Measurements from ENCODE around the gene GRIK4.

Gene GRIK4

DNA sequence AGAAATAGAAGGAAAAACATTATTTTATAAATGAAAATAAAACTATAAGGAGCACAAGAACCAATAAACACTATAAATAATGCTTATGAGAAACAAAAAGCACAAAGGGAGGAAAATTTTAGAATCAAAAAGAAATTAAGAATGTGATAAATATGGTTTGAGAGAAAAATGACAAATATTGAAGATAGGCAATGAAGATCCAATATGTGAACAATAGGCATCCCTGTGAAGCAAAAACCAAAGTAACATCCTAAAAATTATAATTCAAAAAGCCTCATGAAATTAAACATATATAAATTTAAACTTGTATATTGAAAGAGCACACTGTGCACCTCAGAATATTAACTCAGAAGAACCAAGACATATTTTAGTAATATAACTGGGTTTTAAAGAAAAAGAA, 216.2 kb downstream of the GRIK4 start:
- H3K9me3 ChIP-seq (ENCODE audit: low read length) = no peaks in the 10 kb centered on the region
- H3K9me2 ChIP-seq (ENCODE audit: low read depth, low read length) = no peaks in the 10 kb centered on the region
- H3K79me2 ChIP-seq (ENCODE audit: insufficient read depth, low read length) = no peaks in the 10 kb centered on the region
- no peak overlapping the region for H3K4me3 ChIP-seq (ENCODE audit: low read depth, low read length, poor library complexity, severe bottlenecking)
- H3K27ac ChIP-seq (ENCODE audit: low read depth, low read length, poor library complexity, severe bottlenecking) = no peak overlapping the region
- no peak overlapping the region for H2AFZ ChIP-seq (ENCODE audit: low read length)
- H4K20me1 ChIP-seq (ENCODE audit: insufficient read depth, low read length) = no peaks in the 10 kb centered on the region
- no peaks in the 10 kb centered on the region for H3K27me3 ChIP-seq (ENCODE audit: insufficient read depth, low read length)
- H3K9ac ChIP-seq (ENCODE audit: low read length) = no peak overlapping the region
- no peaks in the 10 kb centered on the region for H3F3A ChIP-seq (ENCODE audit: insufficient read depth, low read length)
- no peaks in the 10 kb centered on the region for H3K36me3 ChIP-seq (ENCODE audit: insufficient read depth, low read length)
- TF ChIP-seq EZH2 (IDR thresholded peaks at IDR 0.05; ENCODE audit: borderline replicate concordance, low read length) = no peak
- TF ChIP-seq CTCF (IDR thresholded peaks at IDR 0.05; ENCODE audit: low read length) = no peak
- H3K4me2 ChIP-seq (ENCODE audit: low read length) = no peak overlapping the region
- no peaks in the 10 kb centered on the region for H3K4me1 ChIP-seq (ENCODE audit: insufficient read depth, low read length, severe bottlenecking)

GRCh38 chr11:120735035-120735434, 223.5 kb downstream of the GRIK4 start:
- no peaks in the 10 kb centered on the region for H3K4me1 ChIP-seq (ENCODE audit: insufficient read depth, low read length, severe bottlenecking)
- no peaks in the 10 kb centered on the region for H3F3A ChIP-seq (ENCODE audit: insufficient read depth, low read length)
- no peaks in the 10 kb centered on the region for H3K9me3 ChIP-seq (ENCODE audit: low read length)
- no peak overlapping the region for H2AFZ ChIP-seq (ENCODE audit: low read length)
- H3K9me2 ChIP-seq (ENCODE audit: low read depth, low read length) = no peaks in the 10 kb centered on the region
- no peak overlapping the region for H3K9ac ChIP-seq (ENCODE audit: low read length)
- H3K36me3 ChIP-seq (ENCODE audit: insufficient read depth, low read length) = no peaks in the 10 kb centered on the region
- H3K27ac ChIP-seq (ENCODE audit: low read depth, low read length, poor library complexity, severe bottlenecking) = no peak overlapping the region
- H4K20me1 ChIP-seq (ENCODE audit: insufficient read depth, low read length) = no peaks in the 10 kb centered on the region
- no peak overlapping the region for H3K4me3 ChIP-seq (ENCODE audit: low read depth, low read length, poor library complexity, severe bottlenecking)
- TF ChIP-seq EZH2 (IDR thresholded peaks at IDR 0.05; ENCODE audit: borderline replicate concordance, low read length) = no peak
- TF ChIP-seq CTCF (IDR thresholded peaks at IDR 0.05; ENCODE audit: low read length) = no peak
- H3K79me2 ChIP-seq (ENCODE audit: insufficient read depth, low read length) = no peaks in the 10 kb centered on the region
- H3K4me2 ChIP-seq (ENCODE audit: low read length) = no peak overlapping the region
- no peaks in the 10 kb centered on the region for H3K27me3 ChIP-seq (ENCODE audit: insufficient read depth, low read length)

DNA sequence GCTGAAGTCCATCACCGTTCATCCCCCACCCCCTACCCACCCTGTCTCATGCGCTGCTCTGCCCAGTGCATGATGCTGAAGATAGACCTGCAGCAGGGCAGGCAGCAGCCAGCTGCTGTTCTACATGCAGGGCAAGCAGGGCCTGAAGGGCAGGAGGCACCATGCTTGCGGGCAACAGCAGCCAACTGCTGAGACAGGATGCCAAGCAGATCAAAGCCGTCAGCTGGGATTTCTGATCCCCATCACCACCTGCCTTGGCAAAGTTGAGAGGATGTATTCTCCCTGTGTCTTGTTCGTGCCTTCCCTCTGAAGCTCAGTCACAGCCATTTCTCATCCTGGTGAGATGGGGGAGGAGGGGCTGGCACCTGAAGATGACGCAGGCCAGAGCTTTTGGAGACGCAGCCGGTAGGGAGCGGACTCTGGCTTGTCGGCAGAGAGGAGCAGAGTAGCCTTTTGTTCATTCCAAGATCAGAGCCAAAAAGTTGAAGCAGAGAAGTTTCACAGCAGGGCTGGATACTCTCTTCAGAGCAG, 227.0 kb downstream of the GRIK4 start:
- Histone ChIP-seq H3K4me2 (ENCODE audit: low read length) (no peak overlapping the region), H3K36me3 (ENCODE audit: insufficient read depth, low read length) (no peaks in the 10 kb centered on the region), H3K27ac (ENCODE audit: low read depth, low read length, poor library complexity, severe bottlenecking) (no peak overlapping the region), H2AFZ (ENCODE audit: low read length) (no peak overlapping the region), H4K20me1 (ENCODE audit: insufficient read depth, low read length) (no peaks in the 10 kb centered on the region), H3F3A (ENCODE audit: insufficient read depth, low read length) (no peaks in the 10 kb centered on the region), H3K9me2 (ENCODE audit: low read depth, low read length) (no peaks in the 10 kb centered on the region), H3K9ac (ENCODE audit: low read length) (no peak overlapping the region), H3K4me3 (ENCODE audit: low read depth, low read length, poor library complexity, severe bottlenecking) (no peak overlapping the region), H3K4me1 (ENCODE audit: insufficient read depth, low read length, severe bottlenecking) (no peaks in the 10 kb centered on the region), H3K79me2 (ENCODE audit: insufficient read depth, low read length) (no peaks in the 10 kb centered on the region), H3K27me3 (ENCODE audit: insufficient read depth, low read length) (no peaks in the 10 kb centered on the region), H3K9me3 (ENCODE audit: low read length) (no peaks in the 10 kb centered on the region)
- TF ChIP-seq CTCF (IDR thresholded peaks at IDR 0.05; ENCODE audit: low read length) = no peak

Measured in OCI-LY1 (cell line).